ENCODE results near the gene CTCFL.

Gene CTCFL

GRCh38 chr20:57464642-57465211, 60.2 kb downstream of the CTCFL start:
- DNase-seq (ENCODE audit: low read depth): no peak

GRCh38 chr20:57462781-57463180, 62.2 kb downstream of the CTCFL start:
- DNase-seq (ENCODE audit: low read depth): no peak

GRCh38 chr20:57461726-57462125, 63.2 kb downstream of the CTCFL start:
- no peak for DNase-seq (ENCODE audit: low read depth)

- DNase-seq (ENCODE audit: low read depth): no peak
These were observed 64.0 kb downstream of the CTCFL start for GRCh38 chr20:57460781-57461465.

- no peak for DNase-seq (ENCODE audit: low read depth)
These were observed 65.0 kb downstream of the CTCFL start for GRCh38 chr20:57459897-57460296.

GRCh38 chr20:57459278-57459677, 65.7 kb downstream of the CTCFL start:
- DNase-seq (ENCODE audit: low read depth): no peak

- DNase-seq (ENCODE audit: low read depth): no peak
These were observed 66.4 kb downstream of the CTCFL start for GRCh38 chr20:57458400-57459160.

GRCh38 chr20:57457243-57458095, 67.5 kb downstream of the CTCFL start:
- no peak for DNase-seq (ENCODE audit: low read depth)

- DNase-seq (ENCODE audit: low read depth): no peak
These were observed 68.8 kb downstream of the CTCFL start for GRCh38 chr20:57456116-57456515.

- DNase-seq (ENCODE audit: low read depth): no peak
These were observed 69.6 kb downstream of the CTCFL start for GRCh38 chr20:57455386-57455785.

- DNase-seq (ENCODE audit: low read depth): no peak
These were observed 72.9 kb downstream of the CTCFL start for GRCh38 chr20:57451795-57452661.

- no peak for DNase-seq (ENCODE audit: low read depth)
These were observed 73.5 kb downstream of the CTCFL start for GRCh38 chr20:57451431-57451794.

- DNase-seq (ENCODE audit: low read depth): no peak
These were observed 74.0 kb downstream of the CTCFL start for GRCh38 chr20:57450931-57451330.

- no peak for DNase-seq (ENCODE audit: low read depth)
These were observed 74.5 kb downstream of the CTCFL start for GRCh38 chr20:57450419-57450818.

GRCh38 chr20:57449398-57450354, 75.3 kb downstream of the CTCFL start:
- DNase-seq (ENCODE audit: low read depth): no peak

GRCh38 chr20:57448764-57449354, 76.1 kb downstream of the CTCFL start:
- DNase-seq (ENCODE audit: low read depth): no peak

All from activated T-cell treated with anti-CD3 and anti-CD28 coated beads for 1 hour (primary cell).